ENCODE measurements around the gene COL12A1. TPM values are rescaled to one million over a fixed set of nuclear protein-coding genes. Genes with fewer than 3 reads are reported as not detected.

Gene COL12A1
- total and polyA plus RNA-seq, 10 of the 15 experiments (the other 5 are each of a cell fraction or from before 2014, with no cell fraction given): under 0.01 to 0.69 (median 0.11) TPM; not detected in 6

GRCh38 chr6:75199889-75200288, 6.0 kb downstream of the COL12A1 start:
- SMC1A ChIA-PET (ENCODE audit: uncharacterized antibody, unreplicated experiment): interaction anchor here (2.1 to 2.9 kb wide), 2 partner anchors 9 to 791 kb away, joined by 10 to 13 read pairs; no protein-coding TSS in a partner anchor

More at GRCh38 chr6:75199889-75200288, 6.0 kb downstream of the COL12A1 start:
- no peak for DNase-seq (ENCODE audit: low read depth, low spot score)
- Histone ChIP-seq H3K4me1 (ENCODE audit: control insufficient read depth, insufficient read depth, low read length) (no peaks in the 10 kb centered on the region), H3K9me3 (replicated peaks; ENCODE audit: control insufficient read depth, insufficient read depth, low read length) (no peaks in the 10 kb centered on the region), H3K4me3 (no peak overlapping the region), H3K9ac (ENCODE audit: control insufficient read depth, insufficient read depth, low read length) (no peak overlapping the region), H3K4me2 (ENCODE audit: control insufficient read depth, insufficient read depth) (no peak overlapping the region), H3K36me3 (ENCODE audit: control insufficient read depth in 2 of 2, insufficient read depth in 2 of 2, low read length in 1 of 2) (no peaks in the 10 kb centered on the region), H3K27ac (ENCODE audit: control insufficient read depth, insufficient read depth) (no peak overlapping the region), H4K20me1 (ENCODE audit: control insufficient read depth, insufficient read depth) (no peaks in the 10 kb centered on the region; the same call in 1 of the 2 replicates), H2AFZ (ENCODE audit: control insufficient read depth, low read depth, low read length) (no peak overlapping the region), H3K79me2 (ENCODE audit: control insufficient read depth, insufficient read depth, low read length) (no peaks in the 10 kb centered on the region), H3K27me3 (replicated peaks in 1 of 2; ENCODE audit: control insufficient read depth in 2 of 2, insufficient read depth in 2 of 2, low read length in 1 of 2) (peaks cover 14 to 15% of the 10 kb centered on the region in 2 experiments)
- ChIA-PET RAD21 (ENCODE audit: unreplicated experiment) (interaction anchor here (1.5 kb wide), 1 partner anchor 9 kb away, joined by 6 read pairs; no protein-coding TSS in a partner anchor), CTCF (interaction anchor here (0.6 to 2.9 kb wide), 6 partner anchors 9 to 1109 kb away, joined by 3 to 15 read pairs (median 4); no protein-coding TSS in a partner anchor), POLR2A (no interaction called here)
- no TSS peak for BruUV-seq (replicated peaks)
- no peak for TF ChIP-seq CUX1 (IDR thresholded peaks at IDR 0.05; ENCODE audit: insufficient replicate concordance, low read depth, low read length)
- in situ Hi-C loops (cut with MboI): loop anchor here (5.0 to 10.0 kb wide), 2 partner anchors 785 to 1108 kb away; no protein-coding TSS in a partner anchor
- no peak for ATAC-seq
- FAIRE-seq: no peak
- intact Hi-C loops (cut with micrococcal nuclease; ENCODE audit: unreplicated experiment): loop anchor here (5.0 to 10.0 kb wide), 4 partner anchors 265 to 603 kb away; no protein-coding TSS in a partner anchor
- 60% methylated on average over 3 of the region's 3 CpGs for WGBS (ENCODE audit: insufficient coverage, insufficient replicate concordance, low lambda C conversion rate, missing lambda C conversion rate)
